ENCODE results near the gene IGFBP5. TPM values are rescaled to one million over a fixed set of nuclear protein-coding genes. Genes with fewer than 3 reads are reported as not detected.

The IGFBP5 gene
- total RNA-seq, 1 experiment from 2014 or later: 3.9 TPM

DNA sequence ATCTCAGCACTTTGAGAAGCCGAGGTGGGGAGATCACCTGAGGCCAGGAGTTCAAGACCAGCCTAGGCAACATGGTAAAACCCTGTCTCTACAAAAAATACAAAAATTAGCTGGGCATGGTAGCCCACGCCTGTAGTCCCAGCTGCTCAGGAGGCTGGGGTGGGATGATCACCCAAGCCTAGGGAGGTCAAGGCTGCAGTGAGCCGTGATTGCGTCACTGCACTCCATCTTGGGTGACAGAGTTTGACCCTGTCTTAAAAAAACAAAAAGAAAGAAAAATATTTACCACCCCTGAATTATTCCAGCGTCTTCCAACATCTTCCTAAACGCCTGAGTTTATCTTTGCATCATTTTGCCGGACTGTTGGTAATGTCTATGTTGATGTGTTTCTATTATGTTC lies 6.2 kb upstream of the IGFBP5 start:
- Histone ChIP-seq H3K4me2 (ENCODE audit: low read length) (no peak overlapping the region), H3K36me3 (ENCODE audit: control insufficient read depth in 1 of 2, insufficient read depth in 2 of 2, low read length in 2 of 2) (no peaks in the 10 kb centered on the region), H3K9ac (ENCODE audit: low read length) (no peak overlapping the region), H3K9me3 (ENCODE audit: control insufficient read depth in 1 of 2, insufficient read depth in 1 of 2, low read depth in 1 of 2, low read length in 2 of 2) (no peaks in the 10 kb centered on the region), H2AFZ (ENCODE audit: low read depth, low read length, poor library complexity, severe bottlenecking) (no peak overlapping the region), H3K79me2 (ENCODE audit: insufficient read depth, low read length) (no peaks in the 10 kb centered on the region), H3K4me1 (ENCODE audit: control insufficient read depth in 1 of 2, insufficient read depth in 2 of 2, low read length in 2 of 2) (peaks cover 0 to 6% of the 10 kb centered on the region in 2 experiments; a peak in 3 of 4 replicates), H4K20me1 (ENCODE audit: insufficient read depth) (no peaks in the 10 kb centered on the region), H3K27me3 (ENCODE audit: insufficient read depth, low read length) (peaks cover 22% of the 10 kb centered on the region; the same call in 1 of the 2 replicates), H3K27ac (ENCODE audit: low read depth, low read length) (no peak overlapping the region), H3K4me3 (replicated peaks in 1 of 2; ENCODE audit: low read depth in 1 of 2, low read length in 2 of 2) (no peak overlapping the region), H3K9me2 (ENCODE audit: insufficient read depth) (peaks cover 3% of the 10 kb centered on the region; the same call in 1 of the 2 replicates)
- DNase-seq (ENCODE audit: low read depth, low spot score): no peak
- ChIA-PET CTCF (interaction anchor here (1.6 to 2.3 kb wide), 2 partner anchors 465 to 1012 kb away, joined by 3 to 6 read pairs; no protein-coding TSS in a partner anchor), POLR2A (no interaction called here), RAD21 (ENCODE audit: low non-redundant PET in 1 of 2, low total read pairs in 2 of 2, uncharacterized antibody in 2 of 2, unreplicated experiment in 2 of 2) (no interaction called here)
- TF ChIP-seq YY1 (IDR thresholded peaks at IDR 0.05; ENCODE audit: extremely low read depth, insufficient replicate concordance, low read depth, low read length) (no peak), ELF1 (IDR thresholded peaks at IDR 0.05; ENCODE audit: borderline replicate concordance, low read depth) (no peak), ZFX (IDR thresholded peaks at IDR 0.05) (no peak), CBX3 (IDR thresholded peaks at IDR 0.05; ENCODE audit: low read depth) (no peak), CEBPB (IDR thresholded peaks at IDR 0.05; ENCODE audit: low read depth) (no peak), POLR2AphosphoS5 (IDR thresholded peaks at IDR 0.05; ENCODE audit: low read depth, low read length) (no peak), JUND (IDR thresholded peaks at IDR 0.05) (no peak), ZNF274 (IDR thresholded peaks at IDR 0.05; ENCODE audit: low read depth, low read length) (no peak), FOSL1 (IDR thresholded peaks at IDR 0.05; ENCODE audit: low read depth) (no peak)
- intact Hi-C loops (cut with micrococcal nuclease): no loop called here
- BruUV-seq (replicated peaks): no TSS peak
- ATAC-seq: no peak

DNA sequence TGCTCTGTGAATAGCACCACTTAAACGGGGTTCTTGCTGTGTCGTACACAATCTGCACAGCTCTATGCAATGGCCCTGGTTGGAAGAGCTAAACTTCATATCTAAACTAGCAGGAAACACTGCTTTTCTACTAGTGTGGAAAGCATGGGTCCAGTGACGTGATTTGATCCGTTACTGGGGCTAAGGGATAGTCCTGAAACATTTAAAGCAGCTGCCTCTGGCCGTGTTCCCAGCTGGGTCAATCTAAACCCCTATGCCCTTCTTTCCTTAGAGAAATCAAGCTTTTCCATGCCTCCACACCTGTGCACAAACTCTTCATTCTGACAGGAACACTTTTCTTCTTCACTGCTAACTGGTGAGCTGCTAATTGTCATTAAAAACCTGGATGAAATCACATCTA lies 5.4 kb upstream of the IGFBP5 start:
- H3K4me1 ChIP-seq (ENCODE audit: control insufficient read depth in 1 of 2, insufficient read depth in 2 of 2, low read length in 2 of 2): peaks cover 7 to 13% of the 10 kb centered on the region in 2 experiments; a peak in 3 of 4 replicates
- peaks cover 3% of the 10 kb centered on the region; the same call in 1 of the 2 replicates for H3K9me2 ChIP-seq (ENCODE audit: insufficient read depth)
- H3K79me2 ChIP-seq (ENCODE audit: insufficient read depth, low read length): no peaks in the 10 kb centered on the region
- DNase-seq (ENCODE audit: low read depth, low spot score): no peak
- no peak overlapping the region for H2AFZ ChIP-seq (ENCODE audit: low read depth, low read length, poor library complexity, severe bottlenecking)
- no peak for ATAC-seq
- intact Hi-C loops (cut with micrococcal nuclease): no loop called here
- H3K4me2 ChIP-seq (ENCODE audit: low read length): no peak overlapping the region
- H4K20me1 ChIP-seq (ENCODE audit: insufficient read depth): no peaks in the 10 kb centered on the region
- ChIA-PET POLR2A (no interaction called here), CTCF (interaction anchor here (0.7 to 1.6 kb wide), 2 partner anchors 466 to 1012 kb away, joined by 3 to 4 read pairs; no protein-coding TSS in a partner anchor), RAD21 (ENCODE audit: low non-redundant PET in 1 of 2, low total read pairs in 2 of 2, uncharacterized antibody in 2 of 2, unreplicated experiment in 2 of 2) (no interaction called here)
- no TSS peak for BruUV-seq (replicated peaks)
- H3K9ac ChIP-seq (ENCODE audit: low read length): no peak overlapping the region
- H3K36me3 ChIP-seq (ENCODE audit: control insufficient read depth in 1 of 2, insufficient read depth in 2 of 2, low read length in 2 of 2): no peaks in the 10 kb centered on the region
- H3K4me3 ChIP-seq (replicated peaks in 1 of 2; ENCODE audit: low read depth in 1 of 2, low read length in 2 of 2): no peak overlapping the region
- no peak overlapping the region for H3K27ac ChIP-seq (ENCODE audit: low read depth, low read length)
- no peaks in the 10 kb centered on the region for H3K9me3 ChIP-seq (ENCODE audit: control insufficient read depth in 1 of 2, insufficient read depth in 1 of 2, low read depth in 1 of 2, low read length in 2 of 2)
- H3K27me3 ChIP-seq (ENCODE audit: insufficient read depth, low read length): peaks cover 22% of the 10 kb centered on the region; the same call in 1 of the 2 replicates
- no peak for TF ChIP-seq CEBPB (IDR thresholded peaks at IDR 0.05; ENCODE audit: low read depth)
- TF ChIP-seq, protein P1, sequence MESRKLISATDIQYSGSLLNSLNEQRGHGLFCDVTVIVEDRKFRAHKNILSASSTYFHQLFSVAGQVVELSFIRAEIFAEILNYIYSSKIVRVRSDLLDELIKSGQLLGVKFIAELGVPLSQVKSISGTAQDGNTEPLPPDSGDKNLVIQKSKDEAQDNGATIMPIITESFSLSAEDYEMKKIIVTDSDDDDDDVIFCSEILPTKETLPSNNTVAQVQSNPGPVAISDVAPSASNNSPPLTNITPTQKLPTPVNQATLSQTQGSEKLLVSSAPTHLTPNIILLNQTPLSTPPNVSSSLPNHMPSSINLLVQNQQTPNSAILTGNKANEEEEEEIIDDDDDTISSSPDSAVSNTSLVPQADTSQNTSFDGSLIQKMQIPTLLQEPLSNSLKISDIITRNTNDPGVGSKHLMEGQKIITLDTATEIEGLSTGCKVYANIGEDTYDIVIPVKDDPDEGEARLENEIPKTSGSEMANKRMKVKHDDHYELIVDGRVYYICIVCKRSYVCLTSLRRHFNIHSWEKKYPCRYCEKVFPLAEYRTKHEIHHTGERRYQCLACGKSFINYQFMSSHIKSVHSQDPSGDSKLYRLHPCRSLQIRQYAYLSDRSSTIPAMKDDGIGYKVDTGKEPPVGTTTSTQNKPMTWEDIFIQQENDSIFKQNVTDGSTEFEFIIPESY (IDR thresholded peaks at IDR 0.05; ENCODE audit: extremely low read depth, insufficient replicate concordance, low read length): no peak
- TF ChIP-seq, protein P2, sequence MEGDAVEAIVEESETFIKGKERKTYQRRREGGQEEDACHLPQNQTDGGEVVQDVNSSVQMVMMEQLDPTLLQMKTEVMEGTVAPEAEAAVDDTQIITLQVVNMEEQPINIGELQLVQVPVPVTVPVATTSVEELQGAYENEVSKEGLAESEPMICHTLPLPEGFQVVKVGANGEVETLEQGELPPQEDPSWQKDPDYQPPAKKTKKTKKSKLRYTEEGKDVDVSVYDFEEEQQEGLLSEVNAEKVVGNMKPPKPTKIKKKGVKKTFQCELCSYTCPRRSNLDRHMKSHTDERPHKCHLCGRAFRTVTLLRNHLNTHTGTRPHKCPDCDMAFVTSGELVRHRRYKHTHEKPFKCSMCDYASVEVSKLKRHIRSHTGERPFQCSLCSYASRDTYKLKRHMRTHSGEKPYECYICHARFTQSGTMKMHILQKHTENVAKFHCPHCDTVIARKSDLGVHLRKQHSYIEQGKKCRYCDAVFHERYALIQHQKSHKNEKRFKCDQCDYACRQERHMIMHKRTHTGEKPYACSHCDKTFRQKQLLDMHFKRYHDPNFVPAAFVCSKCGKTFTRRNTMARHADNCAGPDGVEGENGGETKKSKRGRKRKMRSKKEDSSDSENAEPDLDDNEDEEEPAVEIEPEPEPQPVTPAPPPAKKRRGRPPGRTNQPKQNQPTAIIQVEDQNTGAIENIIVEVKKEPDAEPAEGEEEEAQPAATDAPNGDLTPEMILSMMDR (IDR thresholded peaks at IDR 0.05 in 2 of 3, conservative IDR thresholded peaks at IDR 0.05 in 1 of 3; ENCODE audit: borderline replicate concordance in 1 of 3, insufficient read depth in 1 of 3, low read depth in 2 of 3, low read length in 2 of 3): no peak
- no peak for TF ChIP-seq YY1 (IDR thresholded peaks at IDR 0.05; ENCODE audit: extremely low read depth, insufficient replicate concordance, low read depth, low read length)
- no peak for TF ChIP-seq POLR2AphosphoS5 (IDR thresholded peaks at IDR 0.05; ENCODE audit: low read depth, low read length)
- no peak for TF ChIP-seq SIN3A (IDR thresholded peaks at IDR 0.05; ENCODE audit: low read depth)
- TF ChIP-seq CBX3 (IDR thresholded peaks at IDR 0.05; ENCODE audit: low read depth): no peak
- TF ChIP-seq SP1 (IDR thresholded peaks at IDR 0.05; ENCODE audit: low read depth): no peak
- TF ChIP-seq, protein P3, sequence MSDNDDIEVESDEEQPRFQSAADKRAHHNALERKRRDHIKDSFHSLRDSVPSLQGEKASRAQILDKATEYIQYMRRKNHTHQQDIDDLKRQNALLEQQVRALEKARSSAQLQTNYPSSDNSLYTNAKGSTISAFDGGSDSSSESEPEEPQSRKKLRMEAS (IDR thresholded peaks at IDR 0.05): no peak
- no peak for TF ChIP-seq EZH2 (IDR thresholded peaks at IDR 0.05)
- no peak for TF ChIP-seq JUND (IDR thresholded peaks at IDR 0.05)
